Gastroesophageal sphincter (tissue), 4 donors: ENCODE measurements around the gene LYSMD3. TPM values are rescaled to one million over a fixed set of nuclear protein-coding genes. Genes with fewer than 3 reads are reported as not detected.

Source experiments
- ATAC-seq: fragments of 150-250 bp; one replicate; pipeline ENCODE4 v1.9.1; 2016; ENCODE audit warnings: mild to moderate bottlenecking, moderate library complexity
- H3K27ac ChIP-seq, 4 donors: fragments of 200-600 bp; sonication (generic) in 3 of 4; 1 replicate in 3 of 4; 2 replicates in 1 of 4; pipeline ENCODE4 v1.5.1; 2016 to 2019
- H3K27me3 ChIP-seq: fragments of 200-600 bp; sonication (generic); one replicate; pipeline ENCODE4 v1.5.1; 2019
- H3K36me3 ChIP-seq, 2 donors: fragments of 200-600 bp; sonication (generic); one replicate each; pipeline ENCODE4 v1.5.1; 2019; ENCODE audit warnings: control low read depth in 1 of 2
- H3K4me1 ChIP-seq, 3 donors: fragments of 200-600 bp; sonication (generic); 1 replicate in 2 of 3; 2 replicates in 1 of 3; pipeline ENCODE4 v1.5.1; 2016 to 2019; ENCODE audit warnings: control low read depth in 2 of 3
- H3K4me3 ChIP-seq, 2 donors: fragments of 200-600 bp; sonication (generic); one replicate each; pipeline ENCODE4 v1.5.1; 2019; ENCODE audit warnings: mild to moderate bottlenecking in 1 of 2, moderate library complexity in 1 of 2
- H3K9me3 ChIP-seq, 3 donors: fragments of 200-600 bp; sonication (generic); one replicate each; pipeline ENCODE4 v1.5.1; 2017 to 2019; ENCODE audit warnings: control low read depth in 2 of 3
- CTCF ChIP-seq, 4 experiments: fragments of 200-600 bp in 2 of 4; fragments of 450-650 bp in 2 of 4; sonication (generic) in 1 of 4; IDR thresholded peaks; one replicate each; pipeline ENCODE4 v1.5.1; 2017 to 2019; ENCODE audit warnings: antibody characterized with exemption in 4 of 4, mild to moderate bottlenecking in 2 of 4, moderate library complexity in 2 of 4
- EP300 ChIP-seq: sonication (generic); formaldehyde crosslinking; IDR thresholded peaks from one replicate; pipeline ENCODE4 v1.6.1; 2017; ENCODE audit warnings: antibody characterized with exemption, mild to moderate bottlenecking
- POLR2A ChIP-seq, 2 donors: fragments of 450-650 bp; IDR thresholded peaks; one replicate each; pipeline ENCODE4 v1.6.1; 2017; ENCODE audit warnings: antibody characterized with exemption in 2 of 2, mild to moderate bottlenecking in 2 of 2, moderate library complexity in 1 of 2
- POLR2AphosphoS5 ChIP-seq: sonication (generic); formaldehyde crosslinking; IDR thresholded peaks from one replicate; pipeline ENCODE4 v1.6.1; 2017; ENCODE audit warnings: antibody characterized with exemption
- WGBS, 2 donors: methylation state at CpG; one replicate each; pipeline ENCODE4 v1.1.5; 2018; ENCODE audit warnings: low coverage in 1 of 2; 5-methylcytosine and 5-hydroxymethylcytosine counted together
- total RNA-seq, 4 donors: library from RNA; depleted of rRNA; stranded (reverse); fragments of >200 nt; gene quantifications; one replicate each; pipeline ENCODE4 v1.1.0, GENCODE V29; 2016

Gene LYSMD3
- total RNA-seq, 4 donors from 2014 or later = 14.2 to 27.6 (median 22.0) TPM

- no peak overlapping the region for H3K27ac ChIP-seq
- H3K4me1 ChIP-seq = no peaks in the 10 kb centered on the region
- ATAC-seq = no peak
- no peaks in the 10 kb centered on the region for H3K9me3 ChIP-seq
- no peak overlapping the region for H3K4me3 ChIP-seq
- TF ChIP-seq EP300 (no peak), POLR2AphosphoS5 (no peak), POLR2A (IDR thresholded peaks at IDR 0.05) (no peak), CTCF (IDR thresholded peaks at IDR 0.05) (no peak)
- peaks cover 0 to 50% of the 10 kb centered on the region in 2 donors for H3K36me3 ChIP-seq
- H3K27me3 ChIP-seq = no peaks in the 10 kb centered on the region
Measured at GRCh38 chr5:90518661-90519060, 10.7 kb downstream of the LYSMD3 start.

- Histone ChIP-seq H3K36me3 (peaks cover 0 to 15% of the 10 kb centered on the region in 2 donors), H3K27me3 (no peaks in the 10 kb centered on the region), H3K27ac (no peak overlapping the region), H3K4me1 (no peaks in the 10 kb centered on the region), H3K4me3 (no peak overlapping the region), H3K9me3 (no peaks in the 10 kb centered on the region)
- no peak for ATAC-seq
- 54 to 74% methylated on average over 2 to 3 of the region's 3 CpGs for whole genome bisulfite sequencing, 2 donors
- no peak for TF ChIP-seq CTCF (IDR thresholded peaks at IDR 0.05)
- no peak for TF ChIP-seq POLR2AphosphoS5
- TF ChIP-seq EP300 = no peak
- no peak for TF ChIP-seq POLR2A (IDR thresholded peaks at IDR 0.05)
Measured at GRCh38 chr5:90514520-90514919, 14.9 kb downstream of the LYSMD3 start.

- no peaks in the 10 kb centered on the region for H3K27me3 ChIP-seq
- WGBS, 2 donors = 92 to 100% methylated on average over 1 of the region's 1 CpG
- H3K36me3 ChIP-seq = no peaks in the 10 kb centered on the region
- H3K9me3 ChIP-seq = no peaks in the 10 kb centered on the region
- H3K4me1 ChIP-seq = no peaks in the 10 kb centered on the region
- ATAC-seq = no peak
- no peak overlapping the region for H3K4me3 ChIP-seq
- H3K27ac ChIP-seq = no peak overlapping the region
- TF ChIP-seq EP300 (no peak), CTCF (IDR thresholded peaks at IDR 0.05) (no peak), POLR2A (IDR thresholded peaks at IDR 0.05) (no peak), POLR2AphosphoS5 (no peak)
Measured at GRCh38 chr5:90510438-90510837, 18.9 kb downstream of the LYSMD3 start.

GRCh38 chr5:90506221-90506620 lies 23.2 kb downstream of the LYSMD3 start:
- Histone ChIP-seq H3K4me3 (no peak overlapping the region), H3K27ac (no peak overlapping the region), H3K9me3 (no peaks in the 10 kb centered on the region), H3K36me3 (no peaks in the 10 kb centered on the region), H3K27me3 (no peaks in the 10 kb centered on the region), H3K4me1 (no peaks in the 10 kb centered on the region)
- no peak for ATAC-seq
- TF ChIP-seq CTCF (IDR thresholded peaks at IDR 0.05) (no peak), EP300 (no peak), POLR2A (IDR thresholded peaks at IDR 0.05) (no peak), POLR2AphosphoS5 (no peak)

GRCh38 chr5:90504743-90505142 lies 24.6 kb downstream of the LYSMD3 start:
- Histone ChIP-seq H3K9me3 (no peaks in the 10 kb centered on the region), H3K4me3 (no peak overlapping the region), H3K4me1 (no peaks in the 10 kb centered on the region), H3K27ac (no peak overlapping the region), H3K27me3 (no peaks in the 10 kb centered on the region), H3K36me3 (no peaks in the 10 kb centered on the region)
- 80 to 87% methylated on average over 2 of the region's 2 CpGs for WGBS, 2 donors
- no peak for ATAC-seq
- no peak for TF ChIP-seq CTCF (IDR thresholded peaks at IDR 0.05)
- TF ChIP-seq EP300 = no peak
- no peak for TF ChIP-seq POLR2A (IDR thresholded peaks at IDR 0.05)
- TF ChIP-seq POLR2AphosphoS5 = no peak
